ENCODE data around the gene TUBGCP6. TPM values are rescaled to one million over a fixed set of nuclear protein-coding genes. Genes with fewer than 3 reads are reported as not detected.
A peak's percentile ranks its signal among the peaks of the same experiment; 100 is the strongest.
"Not testable (repeated sequence)": the region's sequence is repeated elsewhere in the genome, so short reads cannot be mapped to it uniquely, and the experiment has no call there.

TUBGCP6 gene
- total and polyA plus RNA-seq, 5 donors, result 20.4 to 22.8 (median 22.6) TPM

DNA sequence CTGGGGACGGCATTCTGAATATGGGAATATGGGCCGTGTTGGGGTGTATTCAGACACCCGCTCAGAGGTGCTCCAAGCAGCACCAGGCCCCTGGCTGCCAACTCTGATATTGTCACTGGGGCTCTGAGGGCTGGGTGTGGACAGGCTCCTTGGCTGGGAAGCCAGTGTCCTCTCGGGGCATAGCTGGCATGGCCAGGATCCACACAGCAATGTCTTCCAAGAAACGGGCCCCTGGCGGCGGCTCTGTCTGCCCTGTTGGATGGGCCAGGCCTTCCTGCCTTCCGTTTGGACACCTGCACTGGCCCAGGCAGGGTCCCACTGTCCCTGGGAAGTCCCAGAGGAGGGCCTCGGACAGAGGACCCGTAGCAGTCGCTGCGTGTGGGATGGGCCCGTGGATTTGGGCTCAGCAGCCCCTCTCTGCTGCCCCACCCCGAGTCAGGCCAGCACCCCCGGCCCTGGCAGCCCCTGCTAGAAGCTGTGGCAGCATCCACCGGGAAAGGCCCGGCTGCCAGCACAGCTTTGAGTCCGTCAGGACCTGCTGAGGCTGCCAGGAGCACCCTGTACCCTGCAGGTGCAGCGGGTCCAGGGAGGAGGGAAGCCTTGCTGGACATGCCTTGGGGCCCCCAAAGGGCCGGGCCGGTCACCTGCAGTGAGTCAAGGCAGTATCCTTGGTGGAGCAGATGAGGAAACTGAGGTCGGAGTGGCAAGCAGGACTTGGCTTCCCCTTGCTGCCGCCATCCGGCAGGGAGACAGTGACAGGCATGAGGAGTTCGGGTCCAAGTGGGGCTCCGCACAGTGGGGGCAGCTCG is 70.2 kb downstream of the TUBGCP6 start:
- 87% methylated on average over 27 of the region's 27 CpGs for WGBS
- Histone ChIP-seq H3K27ac (ENCODE audit: low read length) (no peak overlapping the region), H3K27me3 (ENCODE audit: control insufficient read depth, insufficient read depth) (no peaks in the 10 kb centered on the region), H3K4me3 (ENCODE audit: low read length) (no peak overlapping the region), H3K4me1 (ENCODE audit: control insufficient read depth, insufficient read depth, low read length) (no peaks in the 10 kb centered on the region), H3K9me3 (ENCODE audit: control insufficient read depth, low read length) (no peaks in the 10 kb centered on the region)
- ATAC-seq (no peak), DNase-seq (peak in 2 of 3 donors; percentile 45 to 53)
- intact Hi-C loops (cut with DNase I), result no loop called here

DNA sequence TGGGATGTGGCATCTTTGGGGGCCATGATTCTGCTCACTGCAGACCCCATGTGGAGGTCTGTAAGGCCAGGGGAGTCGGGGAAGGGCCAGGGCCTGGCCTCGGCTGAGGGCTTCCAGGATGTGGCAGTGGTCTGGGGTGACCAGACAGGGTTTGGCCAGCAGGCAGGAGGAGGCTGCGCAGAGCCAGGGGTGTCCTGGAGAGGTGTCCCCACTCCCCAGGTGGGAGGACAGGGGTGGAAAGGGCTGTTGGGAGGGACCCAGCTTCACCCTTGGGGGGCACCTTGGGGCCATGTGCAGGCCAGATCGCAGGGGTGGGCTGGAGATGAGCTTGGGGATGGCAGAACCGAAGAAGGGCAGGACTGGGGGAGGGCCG is 70.9 kb downstream of the TUBGCP6 start:
- DNase-seq, result peak in 2 of 3 donors; percentile 26 to 35
- no peaks in the 10 kb centered on the region for H3K27me3 ChIP-seq (ENCODE audit: control insufficient read depth, insufficient read depth)
- no peak overlapping the region for H3K27ac ChIP-seq (ENCODE audit: low read length)
- no peaks in the 10 kb centered on the region for H3K9me3 ChIP-seq (ENCODE audit: control insufficient read depth, low read length)
- no peak overlapping the region for H3K4me3 ChIP-seq (ENCODE audit: low read length)
- no peaks in the 10 kb centered on the region for H3K4me1 ChIP-seq (ENCODE audit: control insufficient read depth, insufficient read depth, low read length)
- intact Hi-C loops (cut with DNase I), result no loop called here
- WGBS, result 90% methylated on average over 6 of the region's 6 CpGs
- no peak for ATAC-seq

DNA sequence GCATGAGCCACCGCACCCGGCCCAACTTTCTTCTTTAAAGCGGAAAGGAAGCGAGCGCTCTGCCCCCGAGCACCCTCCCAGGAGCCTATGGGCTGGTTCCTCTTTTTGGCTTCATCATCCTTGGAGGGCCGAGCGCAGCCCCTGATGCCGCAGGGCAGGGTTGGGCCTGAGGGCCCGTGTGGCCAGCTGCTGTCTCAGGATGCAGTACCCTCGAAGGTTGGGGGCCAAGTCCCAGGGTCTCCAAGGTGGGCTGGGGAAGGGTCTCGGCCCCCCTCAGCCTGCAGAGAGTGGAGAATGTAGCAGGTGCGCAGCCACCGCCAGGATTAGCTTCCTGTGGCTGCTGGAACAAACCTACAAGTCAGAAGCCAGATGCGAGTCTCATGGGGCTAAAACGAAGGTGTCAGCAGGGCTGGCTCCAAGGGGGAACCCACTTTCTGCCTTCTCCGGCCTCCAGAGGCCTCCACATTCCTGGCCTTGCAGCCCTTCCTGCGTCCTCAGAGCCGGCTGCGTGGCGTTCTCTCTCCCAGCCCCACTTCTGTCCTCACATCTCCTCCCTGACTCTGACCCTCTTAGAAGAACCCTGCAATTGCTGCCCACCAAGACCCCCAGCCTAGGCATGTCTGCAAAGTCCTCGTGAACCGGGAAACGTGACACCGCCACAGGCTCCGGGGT is 71.4 kb downstream of the TUBGCP6 start:
- no peaks in the 10 kb centered on the region for H3K4me1 ChIP-seq (ENCODE audit: control insufficient read depth, insufficient read depth, low read length)
- H3K4me3 ChIP-seq (ENCODE audit: low read length), result no peak overlapping the region
- intact Hi-C loops (cut with DNase I), result no loop called here
- ATAC-seq (no peak), DNase-seq (peak in 2 of 3 donors; percentile 48 to 50)
- WGBS, result 81% methylated on average over 26 of the region's 26 CpGs
- H3K27ac ChIP-seq (ENCODE audit: low read length), result no peak overlapping the region
- H3K9me3 ChIP-seq (ENCODE audit: control insufficient read depth, low read length), result no peaks in the 10 kb centered on the region
- no peaks in the 10 kb centered on the region for H3K27me3 ChIP-seq (ENCODE audit: control insufficient read depth, insufficient read depth)

DNA sequence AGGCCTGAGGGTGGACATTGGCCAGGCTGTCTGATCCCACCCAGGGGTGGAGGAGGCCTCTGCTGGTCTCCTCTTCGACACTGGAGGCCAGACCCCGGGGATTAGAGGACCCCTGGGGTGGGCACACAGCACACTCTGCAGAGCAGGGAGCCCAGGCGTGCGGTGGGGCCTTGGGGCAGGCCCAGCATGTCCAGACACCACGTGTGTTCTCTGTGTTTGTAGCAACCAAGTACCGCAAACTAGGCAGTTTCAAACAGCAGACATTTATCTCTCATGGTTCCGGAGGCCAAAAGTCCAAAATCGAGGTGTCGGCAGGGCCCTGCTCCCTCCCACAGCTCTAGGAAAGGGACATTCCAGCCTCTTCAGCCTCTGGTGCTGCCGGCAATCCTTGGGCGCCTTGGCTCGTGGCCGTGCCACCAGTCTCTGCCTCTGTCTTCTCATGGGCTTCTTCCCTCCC is 72.8 kb downstream of the TUBGCP6 start:
- ATAC-seq, result peak; percentile 8 to 22
- no peak overlapping the region for H3K4me3 ChIP-seq (ENCODE audit: low read length)
- H3K9me3 ChIP-seq (ENCODE audit: control insufficient read depth, low read length), result no peaks in the 10 kb centered on the region
- 62% methylated on average over 13 of the region's 13 CpGs for WGBS
- H3K4me1 ChIP-seq (ENCODE audit: control insufficient read depth, insufficient read depth, low read length), result no peaks in the 10 kb centered on the region
- peak in 1 of 3 donors; percentile 31 for DNase-seq
- intact Hi-C loops (cut with DNase I), result no loop called here
- H3K27me3 ChIP-seq (ENCODE audit: control insufficient read depth, insufficient read depth), result no peaks in the 10 kb centered on the region
- no peak overlapping the region for H3K27ac ChIP-seq (ENCODE audit: low read length)

- DNase-seq (peak in 2 of 3 donors; percentile 54 to 59), ATAC-seq (peak; percentile 10 to 28)
- intact Hi-C loops (cut with DNase I), result no loop called here
- 64% methylated on average over 15 of the region's 15 CpGs for WGBS
- Histone ChIP-seq H3K4me1 (ENCODE audit: control insufficient read depth, insufficient read depth, low read length) (no peaks in the 10 kb centered on the region), H3K27ac (ENCODE audit: low read length) (no peak overlapping the region), H3K27me3 (ENCODE audit: control insufficient read depth, insufficient read depth) (no peaks in the 10 kb centered on the region), H3K4me3 (ENCODE audit: low read length) (no peak overlapping the region), H3K9me3 (ENCODE audit: control insufficient read depth, low read length) (no peaks in the 10 kb centered on the region)
These were observed 73.4 kb downstream of the TUBGCP6 start for GRCh38 chr22:50171319-50171964.

DNA sequence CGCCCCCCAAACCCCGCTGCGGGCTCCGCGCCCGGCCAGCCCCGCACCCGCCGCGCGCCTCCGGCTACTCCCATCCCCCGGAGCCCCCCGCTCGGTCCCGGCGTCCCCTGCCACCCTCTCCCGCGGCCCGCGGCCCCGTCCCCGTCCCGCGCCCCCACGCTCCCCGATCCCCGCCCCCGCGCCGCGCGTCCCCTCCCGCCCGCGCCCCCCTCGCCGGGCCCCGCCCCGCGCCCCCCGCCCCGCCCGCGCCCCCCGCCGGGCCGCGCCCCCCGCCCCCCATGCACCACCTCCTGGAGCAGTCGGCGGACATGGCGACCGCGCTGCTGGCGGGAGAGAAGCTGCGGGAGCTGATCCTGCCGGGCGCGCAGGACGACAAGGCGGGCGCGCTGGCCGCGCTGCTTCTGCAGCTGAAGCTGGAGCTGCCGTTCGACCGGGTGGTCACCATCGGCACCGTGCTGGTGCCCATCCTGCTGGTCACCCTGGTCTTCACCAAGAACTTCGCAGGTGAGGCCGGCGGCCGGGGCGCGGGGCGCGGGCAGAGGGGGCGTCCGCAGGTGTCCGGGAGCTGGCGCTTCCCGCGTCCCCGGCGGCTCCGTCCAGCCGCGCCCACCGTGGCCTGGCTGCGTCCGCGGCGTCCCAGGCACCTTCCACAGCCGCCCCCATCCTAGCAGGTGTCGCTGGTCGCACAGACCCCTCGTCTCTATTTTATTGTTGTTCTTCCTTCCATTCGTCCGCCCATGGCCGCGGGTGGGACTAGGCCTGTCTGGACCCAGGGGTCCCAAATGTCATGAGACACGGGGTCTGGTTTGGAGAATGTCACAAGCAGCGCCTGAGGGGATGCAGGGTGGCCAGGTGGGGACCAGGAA is 74.1 kb downstream of the TUBGCP6 start, which contains the start of gene PANX2:
Gene PANX2 (plus strand): TSS at position 279 of the 866 bp plus-strand sequence. CDS start 0 bp downstream, at position 279.
- 6% methylated on average over 85 of the region's 105 CpGs for WGBS
- H3K27me3 ChIP-seq (ENCODE audit: control insufficient read depth, insufficient read depth), result no peaks in the 10 kb centered on the region

GRCh38 chr22:50169774-50170341 is 75.0 kb downstream of the TUBGCP6 start:
- intact Hi-C loops (cut with DNase I), result no loop called here
- Histone ChIP-seq H3K27ac (ENCODE audit: low read length) (no peak overlapping the region), H3K9me3 (ENCODE audit: control insufficient read depth, low read length) (no peaks in the 10 kb centered on the region), H3K4me1 (ENCODE audit: control insufficient read depth, insufficient read depth, low read length) (no peaks in the 10 kb centered on the region), H3K4me3 (ENCODE audit: low read length) (peak overlapping the region; percentile 72), H3K27me3 (ENCODE audit: control insufficient read depth, insufficient read depth) (no peaks in the 10 kb centered on the region)
- WGBS, result under 1% methylated on average over 70 of the region's 70 CpGs
- ATAC-seq (no peak), DNase-seq (peak in 2 of 3 donors; percentile 63 to 65)

More for the DNA sequence above, 74.1 kb downstream of the TUBGCP6 start, which contains the start of gene PANX2:
- DNase-seq (peak in 2 of 3 donors; percentile 55 to 68), ATAC-seq (no peak)
- Histone ChIP-seq H3K4me3 (ENCODE audit: low read length) (peak within 1 kb of the TSS; percentile 72), H3K4me1 (ENCODE audit: control insufficient read depth, insufficient read depth, low read length) (no peaks in the 10 kb centered on the region), H3K9me3 (ENCODE audit: control insufficient read depth, low read length) (no peaks in the 10 kb centered on the region), H3K27ac (ENCODE audit: low read length) (no peak within 1 kb of the TSS)
- intact Hi-C loops (cut with DNase I), result no loop called here

DNA sequence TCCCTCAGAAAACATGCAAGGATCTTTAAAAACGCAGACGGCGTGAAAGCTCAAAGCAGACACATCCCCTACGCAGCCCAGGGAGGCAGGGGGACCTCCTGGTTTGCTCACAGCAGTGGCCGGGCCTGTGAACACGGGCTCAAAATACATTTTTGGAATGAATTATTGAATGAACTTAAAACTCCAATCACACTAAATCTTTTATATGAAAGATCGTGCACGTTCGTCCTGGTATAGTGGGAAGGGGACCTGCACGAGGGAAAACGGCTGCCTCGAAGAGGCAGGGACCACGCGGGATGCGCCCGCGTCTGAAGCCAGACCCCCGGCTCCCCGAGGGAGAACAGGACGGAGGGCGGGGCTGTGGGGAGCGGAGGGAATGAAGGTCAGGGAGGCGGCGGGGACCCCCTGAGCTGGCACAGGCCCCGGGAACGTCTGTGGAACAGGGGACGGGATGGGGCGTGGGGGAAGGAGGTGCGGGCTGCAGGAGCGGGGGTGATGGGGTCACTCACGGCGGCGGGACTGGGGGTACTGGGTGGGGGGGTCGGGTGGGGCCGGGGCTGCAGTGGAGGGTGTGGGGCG is 75.6 kb downstream of the TUBGCP6 start:
- DNase-seq, result peak in 2 of 3 donors; percentile 35 to 47
- Histone ChIP-seq H3K27ac (ENCODE audit: low read length) (no peak overlapping the region), H3K4me3 (ENCODE audit: low read length) (peak overlapping the region; percentile 72), H3K9me3 (ENCODE audit: control insufficient read depth, low read length) (no peaks in the 10 kb centered on the region), H3K4me1 (ENCODE audit: control insufficient read depth, insufficient read depth, low read length) (no peaks in the 10 kb centered on the region), H3K27me3 (ENCODE audit: control insufficient read depth, insufficient read depth) (no peaks in the 10 kb centered on the region)
- intact Hi-C loops (cut with DNase I), result no loop called here
- no peak for ATAC-seq
- WGBS, result 8% methylated on average over 36 of the region's 36 CpGs

- H3K9me3 ChIP-seq (ENCODE audit: control insufficient read depth, low read length); H3K27me3 ChIP-seq (ENCODE audit: control insufficient read depth, insufficient read depth); H3K27ac ChIP-seq (ENCODE audit: low read length); intact Hi-C loops (cut with DNase I); H3K4me3 ChIP-seq (ENCODE audit: low read length); ATAC-seq; H3K4me1 ChIP-seq (ENCODE audit: control insufficient read depth, insufficient read depth, low read length); DNase-seq: not testable (repeated sequence)
- 48% methylated on average over 5 of the region's 5 CpGs for WGBS
These were observed 76.2 kb downstream of the TUBGCP6 start for GRCh38 chr22:50168490-50169180.

Data from right cardiac atrium (tissue), 5 donors.